Endothelial cell of umbilical vein (primary cell): ENCODE data around the gene ISX.

Experiments used
- EZH2 ChIP-seq: IDR thresholded peaks from 2 replicates; pipeline ENCODE4 v1.6.1; 2012; ENCODE audit warnings: borderline replicate concordance, low read depth, mild to moderate bottlenecking, moderate library complexity, low read length, inconsistent platforms; ENCODE audit not compliant: severe bottlenecking
- FOS ChIP-seq: IDR thresholded peaks from 2 replicates; pipeline ENCODE4 v1.6.1; 2011; ENCODE audit warnings: mild to moderate bottlenecking, low read length, moderate library complexity, borderline replicate concordance; ENCODE audit not compliant: insufficient read depth
- GATA2 ChIP-seq: IDR thresholded peaks from 2 replicates; pipeline ENCODE4 v1.7.0; 2011; ENCODE audit warnings: low read depth, mild to moderate bottlenecking, moderate library complexity, mixed read lengths, low read length; ENCODE audit not compliant: insufficient read length, insufficient read depth
- MAX ChIP-seq: IDR thresholded peaks from 2 replicates; pipeline ENCODE4 v1.6.1; 2011; ENCODE audit not compliant: insufficient read depth, insufficient read length
- POLR2A ChIP-seq: IDR thresholded peaks from 2 replicates; pipeline ENCODE4 v1.6.1; 2012; ENCODE audit warnings: low read depth, mild to moderate bottlenecking, control low read depth, low read length
- POLR2AphosphoS5 ChIP-seq: IDR thresholded peaks from 2 replicates; pipeline ENCODE4 v1.6.1; 2012; ENCODE audit warnings: low read depth, mild to moderate bottlenecking, control low read depth, low read length, moderate library complexity; ENCODE audit not compliant: insufficient read depth
- TF ChIP-seq, protein P1 (sequence below), 2 donors: IDR thresholded peaks; 1 replicate in 1 of 2; 2 replicates in 1 of 2; pipeline ENCODE4 v1.5.1; 2011; ENCODE audit warnings: low read length in 2 of 2, mild to moderate bottlenecking in 2 of 2, moderate library complexity in 2 of 2, control low read depth in 1 of 2, inconsistent platforms in 1 of 2, low read depth in 1 of 2; ENCODE audit not compliant: insufficient read depth in 1 of 2; ENCODE audit errors: extremely low read depth in 1 of 2

DNA sequence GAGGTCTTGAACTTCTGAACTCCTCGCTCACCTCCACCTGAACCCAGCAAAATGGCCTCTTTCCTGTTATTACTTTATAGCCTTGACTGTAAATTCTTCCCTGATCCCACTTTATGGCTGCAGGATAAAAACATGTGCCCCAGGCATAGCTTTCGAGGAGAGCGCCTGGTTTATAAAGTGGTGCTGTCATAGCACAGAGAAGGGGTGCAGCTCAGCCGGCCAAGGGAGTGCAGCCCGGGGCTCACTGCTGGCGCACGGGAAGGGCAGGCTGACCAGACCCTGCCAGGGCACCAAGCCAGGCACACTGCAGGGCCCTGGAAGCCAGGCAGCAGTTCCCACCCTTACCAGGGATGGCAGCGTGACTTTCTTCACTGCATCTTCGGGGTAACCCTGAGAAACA is 50.9 kb downstream of the ISX start:
- TF ChIP-seq GATA2 (no peak), POLR2A (no peak), EZH2 (no peak), POLR2AphosphoS5 (no peak), MAX (no peak), FOS (no peak)
- TF ChIP-seq, protein P1, sequence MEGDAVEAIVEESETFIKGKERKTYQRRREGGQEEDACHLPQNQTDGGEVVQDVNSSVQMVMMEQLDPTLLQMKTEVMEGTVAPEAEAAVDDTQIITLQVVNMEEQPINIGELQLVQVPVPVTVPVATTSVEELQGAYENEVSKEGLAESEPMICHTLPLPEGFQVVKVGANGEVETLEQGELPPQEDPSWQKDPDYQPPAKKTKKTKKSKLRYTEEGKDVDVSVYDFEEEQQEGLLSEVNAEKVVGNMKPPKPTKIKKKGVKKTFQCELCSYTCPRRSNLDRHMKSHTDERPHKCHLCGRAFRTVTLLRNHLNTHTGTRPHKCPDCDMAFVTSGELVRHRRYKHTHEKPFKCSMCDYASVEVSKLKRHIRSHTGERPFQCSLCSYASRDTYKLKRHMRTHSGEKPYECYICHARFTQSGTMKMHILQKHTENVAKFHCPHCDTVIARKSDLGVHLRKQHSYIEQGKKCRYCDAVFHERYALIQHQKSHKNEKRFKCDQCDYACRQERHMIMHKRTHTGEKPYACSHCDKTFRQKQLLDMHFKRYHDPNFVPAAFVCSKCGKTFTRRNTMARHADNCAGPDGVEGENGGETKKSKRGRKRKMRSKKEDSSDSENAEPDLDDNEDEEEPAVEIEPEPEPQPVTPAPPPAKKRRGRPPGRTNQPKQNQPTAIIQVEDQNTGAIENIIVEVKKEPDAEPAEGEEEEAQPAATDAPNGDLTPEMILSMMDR (IDR thresholded peaks at IDR 0.05; ENCODE audit: extremely low read depth in 1 of 2, insufficient read depth in 1 of 2, low read depth in 1 of 2, low read length in 2 of 2): no peak
